Measurements from ENCODE around the gene ITGB2. TPM values are rescaled to one million over a fixed set of nuclear protein-coding genes. Genes with fewer than 3 reads are reported as not detected.

The ITGB2 gene
- total and polyA plus RNA-seq, 11 donors: 6.1 to 253 (median 20.6) TPM

- WGBS, 4 donors: 84 to 95% (median 94%) methylated on average over 1 of the region's 1 CpG
- Histone ChIP-seq H3K27me3 (peaks cover 0 to 28% (median 7%) of the 10 kb centered on the region in 9 donors), H3K9me3 (no peaks in the 10 kb centered on the region), H3K4me1 (peaks cover 0 to 87% (median under 1%) of the 10 kb centered on the region in 12 donors), H3K36me3 (no peaks in the 10 kb centered on the region), H3K4me3 (peak overlapping the region in 1 of 12 donors; percentile 1), H3K27ac (peak overlapping the region in 3 of 12 donors; percentile 19 to 93 (median 48))
- ATAC-seq: no peak
- intact Hi-C loops (cut with DNase I): loop anchor here in 2 of 10 donors (5.0 kb wide), 1 partner anchor 33 kb away; no protein-coding TSS in a partner anchor
- no peak for DNase-seq
- TF ChIP-seq CTCF (IDR thresholded peaks at IDR 0.05) (no peak), POLR2A (IDR thresholded peaks at IDR 0.05) (no peak)
Observed at GRCh38 chr21:44925378-44925755, 4.7 kb upstream of the ITGB2 start.

GRCh38 chr21:44924606-44925377 lies 4.1 kb upstream of the ITGB2 start:
- peaks cover 0 to 33% (median 4%) of the 10 kb centered on the region in 9 donors for H3K27me3 ChIP-seq

GRCh38 chr21:44923480-44924084 lies 2.9 kb upstream of the ITGB2 start:
- H3K27ac ChIP-seq: peak overlapping the region in 1 of 12 donors; percentile 93

More at GRCh38 chr21:44924606-44925377, 4.1 kb upstream of the ITGB2 start:
- DNase-seq: peak in 1 of 5 donors; percentile 8
- H3K9me3 ChIP-seq: no peaks in the 10 kb centered on the region
- no peaks in the 10 kb centered on the region for H3K36me3 ChIP-seq
- H3K27ac ChIP-seq: peak overlapping the region in 3 of 12 donors; percentile 19 to 93 (median 48)
- intact Hi-C loops (cut with DNase I): loop anchor here in 2 of 10 donors (5.0 kb wide), 1 partner anchor 32 kb away; no protein-coding TSS in a partner anchor
- WGBS, 4 donors: 62 to 69% (median 67%) methylated on average over 10 of the region's 10 CpGs
- H3K4me3 ChIP-seq: peak overlapping the region in 1 of 12 donors; percentile 1
- TF ChIP-seq CTCF (IDR thresholded peaks at IDR 0.05): no peak
- TF ChIP-seq POLR2A (IDR thresholded peaks at IDR 0.05): no peak
- ATAC-seq: peak in 2 of 4 donors; percentile 11 to 17
- H3K4me1 ChIP-seq: peaks cover 0 to 81% (median 0%) of the 10 kb centered on the region in 12 donors

GRCh38 chr21:44921928-44922327 lies 1.2 kb upstream of the ITGB2 start:
- H3K4me3 ChIP-seq: peak overlapping the region in 1 of 12 donors; percentile 76
- 67 to 82% (median 76%) methylated on average over 5 of the region's 5 CpGs for WGBS, 4 donors
- intact Hi-C loops (cut with DNase I): no loop called here

More at GRCh38 chr21:44923480-44924084, 2.9 kb upstream of the ITGB2 start:
- DNase-seq (no peak), ATAC-seq (no peak)
- Histone ChIP-seq H3K27me3 (peaks cover 0 to 43% (median 6%) of the 10 kb centered on the region in 9 donors), H3K4me3 (peak overlapping the region in 1 of 12 donors; percentile 76), H3K9me3 (no peaks in the 10 kb centered on the region), H3K4me1 (peaks cover 0 to 76% (median 0%) of the 10 kb centered on the region in 12 donors), H3K36me3 (no peaks in the 10 kb centered on the region)
- TF ChIP-seq POLR2A (IDR thresholded peaks at IDR 0.05): no peak
- intact Hi-C loops (cut with DNase I): no loop called here
- WGBS, 4 donors: 82 to 86% (median 85%) methylated on average over 10 of the region's 10 CpGs

More at GRCh38 chr21:44921928-44922327, 1.2 kb upstream of the ITGB2 start:
- H3K27me3 ChIP-seq: peaks cover 0 to 41% (median 6%) of the 10 kb centered on the region in 9 donors
- DNase-seq (no peak), ATAC-seq (no peak)
- no peak for TF ChIP-seq CTCF (IDR thresholded peaks at IDR 0.05)
- no peak for TF ChIP-seq POLR2A (IDR thresholded peaks at IDR 0.05)
- H3K27ac ChIP-seq: peak overlapping the region in 1 of 12 donors; percentile 93
- H3K36me3 ChIP-seq: peaks cover 0 to 14% (median 0%) of the 10 kb centered on the region in 9 donors
- H3K9me3 ChIP-seq: no peaks in the 10 kb centered on the region
- H3K4me1 ChIP-seq: peaks cover 0 to 76% (median 0%) of the 10 kb centered on the region in 12 donors

Data from heart left ventricle (tissue), 16 donors.